ENCODE data around the gene SCFD1. TPM values are rescaled to one million over a fixed set of nuclear protein-coding genes. Genes with fewer than 3 reads are reported as not detected.

SCFD1 gene
- total RNA-seq, 4 donors from 2014 or later = 43.4 to 128 (median 84.3) TPM

DNA sequence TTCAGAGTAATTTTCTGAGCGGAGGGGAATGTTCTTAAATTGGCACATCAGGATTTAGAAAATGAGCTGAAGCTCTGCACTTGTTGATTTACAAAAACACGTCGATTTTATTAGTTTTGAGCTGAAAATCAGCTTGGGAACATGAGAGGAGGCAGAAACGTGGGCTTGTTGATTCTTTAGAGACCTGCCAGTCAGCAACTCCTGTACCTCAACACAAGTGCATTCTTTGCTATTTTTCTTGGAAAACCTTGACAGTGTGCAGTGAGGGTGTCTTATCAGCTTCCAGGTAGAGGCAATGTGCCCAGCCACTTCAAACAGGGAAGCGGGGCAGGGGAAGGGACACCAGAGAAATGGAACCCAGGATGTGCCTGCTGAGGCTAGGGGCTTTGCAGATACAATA lies 149.5 kb downstream of the SCFD1 start:
- Histone ChIP-seq H3K27ac (no peak overlapping the region), H3K4me1 (no peaks in the 10 kb centered on the region), H3K36me3 (no peaks in the 10 kb centered on the region), H3K9me3 (no peaks in the 10 kb centered on the region), H3K27me3 (peaks cover 4% of the 10 kb centered on the region), H3K4me3 (no peak overlapping the region)
- TF ChIP-seq EP300 (IDR thresholded peaks at IDR 0.05; ENCODE audit: low read depth) (no peak), POLR2AphosphoS5 (IDR thresholded peaks at IDR 0.05) (no peak), POLR2A (IDR thresholded peaks at IDR 0.05) (no peak)
- TF ChIP-seq, protein P1, sequence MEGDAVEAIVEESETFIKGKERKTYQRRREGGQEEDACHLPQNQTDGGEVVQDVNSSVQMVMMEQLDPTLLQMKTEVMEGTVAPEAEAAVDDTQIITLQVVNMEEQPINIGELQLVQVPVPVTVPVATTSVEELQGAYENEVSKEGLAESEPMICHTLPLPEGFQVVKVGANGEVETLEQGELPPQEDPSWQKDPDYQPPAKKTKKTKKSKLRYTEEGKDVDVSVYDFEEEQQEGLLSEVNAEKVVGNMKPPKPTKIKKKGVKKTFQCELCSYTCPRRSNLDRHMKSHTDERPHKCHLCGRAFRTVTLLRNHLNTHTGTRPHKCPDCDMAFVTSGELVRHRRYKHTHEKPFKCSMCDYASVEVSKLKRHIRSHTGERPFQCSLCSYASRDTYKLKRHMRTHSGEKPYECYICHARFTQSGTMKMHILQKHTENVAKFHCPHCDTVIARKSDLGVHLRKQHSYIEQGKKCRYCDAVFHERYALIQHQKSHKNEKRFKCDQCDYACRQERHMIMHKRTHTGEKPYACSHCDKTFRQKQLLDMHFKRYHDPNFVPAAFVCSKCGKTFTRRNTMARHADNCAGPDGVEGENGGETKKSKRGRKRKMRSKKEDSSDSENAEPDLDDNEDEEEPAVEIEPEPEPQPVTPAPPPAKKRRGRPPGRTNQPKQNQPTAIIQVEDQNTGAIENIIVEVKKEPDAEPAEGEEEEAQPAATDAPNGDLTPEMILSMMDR (IDR thresholded peaks at IDR 0.05) = no peak
- intact Hi-C loops (cut with DNase I; ENCODE audit: low total_unique reads) = no loop called here
- DNase-seq = no peak
- 80% methylated on average over 5 of the region's 5 CpGs for whole genome bisulfite sequencing, 2 donors (ENCODE audit: low coverage in 1 of 2)
- in situ Hi-C loops (cut with MboI; ENCODE audit: low pct_ligation_motif_present in 1 of 4, low pct_unique_long_range_greater_than_20kb in 1 of 4, low sequenced_read_pairs in 3 of 4) = no loop called here

DNA sequence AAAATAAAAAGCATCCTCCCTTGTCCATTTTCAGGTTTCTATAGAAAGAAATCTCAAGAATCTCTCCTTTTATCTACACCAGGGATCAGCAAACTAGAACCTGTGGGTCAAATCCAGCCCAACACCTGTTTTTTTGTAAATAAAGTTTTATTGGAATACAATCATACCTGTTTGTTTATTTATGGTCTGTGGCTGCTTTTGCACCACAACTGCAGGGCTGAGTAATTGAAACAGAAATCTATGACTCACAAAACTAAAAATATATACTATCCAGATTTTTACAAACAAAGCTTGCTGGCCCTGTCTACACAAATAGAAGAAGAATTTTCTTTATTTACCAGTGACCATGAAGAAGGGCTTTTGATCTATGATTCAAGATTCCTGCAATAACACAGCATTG lies 157.1 kb downstream of the SCFD1 start:
- DNase-seq = no peak
- H3K9me3 ChIP-seq = no peaks in the 10 kb centered on the region
- no peaks in the 10 kb centered on the region for H3K4me1 ChIP-seq
- no peak for TF ChIP-seq POLR2AphosphoS5 (IDR thresholded peaks at IDR 0.05)
- no peak for TF ChIP-seq EP300 (IDR thresholded peaks at IDR 0.05; ENCODE audit: low read depth)
- TF ChIP-seq, protein P1 (IDR thresholded peaks at IDR 0.05) = no peak
- no peak for TF ChIP-seq POLR2A (IDR thresholded peaks at IDR 0.05)
- in situ Hi-C loops (cut with MboI; ENCODE audit: low pct_ligation_motif_present in 1 of 4, low pct_unique_long_range_greater_than_20kb in 1 of 4, low sequenced_read_pairs in 3 of 4) = no loop called here
- no peaks in the 10 kb centered on the region for H3K27me3 ChIP-seq
- no peaks in the 10 kb centered on the region for H3K36me3 ChIP-seq
- no peak overlapping the region for H3K4me3 ChIP-seq
- no peak overlapping the region for H3K27ac ChIP-seq
- intact Hi-C loops (cut with DNase I; ENCODE audit: low total_unique reads) = no loop called here

Other genes with a start within 250 kb of the SCFD1 start
- 10 to 100 TPM in 2 of 4 donors, 1 to 10 TPM in 2; 7.5 to 10.5 (median 9.9) TPM for gene G2E3, start 63.2 kb upstream of the SCFD1 start, total RNA-seq

Data from transverse colon (tissue), 4 donors.